OCI-LY7 (cell line): Measurements from ENCODE around the gene GET3. TPM values are rescaled to one million over a fixed set of nuclear protein-coding genes. Genes with fewer than 3 reads are reported as not detected.

Experiments
- BruUV-seq: library from RNA; stranded (reverse); fragments of 400-500 nt; replicated peaks from 2 replicates; lab custom pipeline; 2021; lab: Mats Ljungman, UMichigan
- CTCF ChIA-PET: fragments of 300-600 bp; sonication (Branson Sonifier 250); formaldehyde crosslinking; loops from one replicate; lab custom pipeline; 2022; ENCODE audit warnings: antibody characterized with exemption; ENCODE audit not compliant: unreplicated experiment; lab: Charles Lee
- POLR2A ChIA-PET: fragments of 300-600 bp; sonication (Branson Sonifier 250); formaldehyde crosslinking; loops from one replicate; lab custom pipeline; 2022; ENCODE audit warnings: antibody characterized with exemption; lab: Charles Lee
- DNase-seq: peaks from one replicate; pipeline ENCODE4 v3.0.0-alpha.2; 2015; ENCODE audit warnings: low spot score
- H2AFZ ChIP-seq: fragments of 200-600 bp; sonication (generic), shearing (Covaris generic); 2 replicates; pipeline ENCODE4 v1.6.1; 2014; ENCODE audit warnings: mild to moderate bottlenecking, antibody characterized with exemption, low read length, moderate library complexity
- H3K27ac ChIP-seq: fragments of 200-600 bp; sonication (generic); 2 replicates; pipeline ENCODE4 v1.5.1; 2014; ENCODE audit warnings: mixed run types, low read depth, mild to moderate bottlenecking, moderate library complexity, low read length, inconsistent platforms; ENCODE audit not compliant: poor library complexity, severe bottlenecking
- H3K36me3 ChIP-seq: fragments of 200-600 bp; sonication (generic); 2 replicates; pipeline ENCODE4 v1.6.1; 2014; ENCODE audit warnings: mild to moderate bottlenecking, antibody characterized with exemption, low read length, moderate library complexity, mixed read lengths; ENCODE audit not compliant: insufficient read depth
- H3K4me1 ChIP-seq: fragments of 200-600 bp; sonication (generic); 2 replicates; pipeline ENCODE4 v1.5.1; 2014; ENCODE audit warnings: mild to moderate bottlenecking, low read length; ENCODE audit not compliant: insufficient read depth, poor library complexity, severe bottlenecking
- H3K4me2 ChIP-seq: fragments of 200-600 bp; sonication (generic); 2 replicates; pipeline ENCODE4 v1.6.1; 2014; ENCODE audit warnings: mild to moderate bottlenecking, low read length
- H3K4me3 ChIP-seq: fragments of 200-600 bp; sonication (generic); 2 replicates; pipeline ENCODE4 v1.5.1; 2014; ENCODE audit warnings: mild to moderate bottlenecking, low read depth, low read length; ENCODE audit not compliant: poor library complexity, severe bottlenecking
- H3K79me2 ChIP-seq: fragments of 200-600 bp; sonication (generic); 2 replicates; pipeline ENCODE4 v1.6.1; 2016; ENCODE audit warnings: low read depth, mild to moderate bottlenecking, low read length, moderate library complexity, mixed read lengths; ENCODE audit not compliant: insufficient read depth
- H3K9me2 ChIP-seq: fragments of 200-600 bp; sonication (generic); 2 replicates; pipeline ENCODE4 v1.6.1; 2016; ENCODE audit warnings: mild to moderate bottlenecking, low read length, mixed read lengths; ENCODE audit not compliant: insufficient read depth
- H3K9me3 ChIP-seq: fragments of 200-600 bp; sonication (generic); 2 replicates; pipeline ENCODE4 v1.6.1; 2014; ENCODE audit warnings: mild to moderate bottlenecking, mixed run types, low read length, mixed read lengths
- H4K20me1 ChIP-seq: fragments of 200-600 bp; sonication (generic); 2 replicates; pipeline ENCODE4 v1.6.1; 2014; ENCODE audit warnings: mild to moderate bottlenecking, antibody characterized with exemption, low read length, moderate library complexity, mixed read lengths; ENCODE audit not compliant: insufficient read depth
- EZH2phosphoT487 ChIP-seq: fragments of 200-600 bp; sonication (generic); IDR thresholded peaks from 2 replicates; pipeline ENCODE4 v1.6.1; 2018; ENCODE audit warnings: low read depth, borderline replicate concordance, mild to moderate bottlenecking, mixed run types, antibody characterized with exemption, low read length, moderate library complexity, mixed read lengths
- intact Hi-C: fragments of 100-400 bp; cut with micrococcal nuclease; formaldehyde crosslinking; loops from one replicate; pipeline ENCODE4 v1.10.0; 2022; ENCODE audit not compliant: unreplicated experiment
- total RNA-seq, 2 experiments: library from RNA; depleted of rRNA in 1 of 2; stranded (reverse); fragments of >200 nt in 1 of 2; shearing (Covaris generic) in 1 of 2; gene quantifications; 2 replicates each; pipeline ENCODE4 v1.2.3, GENCODE V29; 2014 to 2022
- TF ChIP-seq, protein P1 (sequence below): fragments of 200-600 bp; sonication (generic); conservative IDR thresholded peaks from 2 replicates; pipeline ENCODE4 v1.5.1; 2014; ENCODE audit warnings: mild to moderate bottlenecking, antibody characterized with exemption, low read length, moderate library complexity, mixed read lengths

Gene GET3
- total RNA-seq, 2 experiments from 2014 or later: 34.3 to 40.5 TPM

DNA sequence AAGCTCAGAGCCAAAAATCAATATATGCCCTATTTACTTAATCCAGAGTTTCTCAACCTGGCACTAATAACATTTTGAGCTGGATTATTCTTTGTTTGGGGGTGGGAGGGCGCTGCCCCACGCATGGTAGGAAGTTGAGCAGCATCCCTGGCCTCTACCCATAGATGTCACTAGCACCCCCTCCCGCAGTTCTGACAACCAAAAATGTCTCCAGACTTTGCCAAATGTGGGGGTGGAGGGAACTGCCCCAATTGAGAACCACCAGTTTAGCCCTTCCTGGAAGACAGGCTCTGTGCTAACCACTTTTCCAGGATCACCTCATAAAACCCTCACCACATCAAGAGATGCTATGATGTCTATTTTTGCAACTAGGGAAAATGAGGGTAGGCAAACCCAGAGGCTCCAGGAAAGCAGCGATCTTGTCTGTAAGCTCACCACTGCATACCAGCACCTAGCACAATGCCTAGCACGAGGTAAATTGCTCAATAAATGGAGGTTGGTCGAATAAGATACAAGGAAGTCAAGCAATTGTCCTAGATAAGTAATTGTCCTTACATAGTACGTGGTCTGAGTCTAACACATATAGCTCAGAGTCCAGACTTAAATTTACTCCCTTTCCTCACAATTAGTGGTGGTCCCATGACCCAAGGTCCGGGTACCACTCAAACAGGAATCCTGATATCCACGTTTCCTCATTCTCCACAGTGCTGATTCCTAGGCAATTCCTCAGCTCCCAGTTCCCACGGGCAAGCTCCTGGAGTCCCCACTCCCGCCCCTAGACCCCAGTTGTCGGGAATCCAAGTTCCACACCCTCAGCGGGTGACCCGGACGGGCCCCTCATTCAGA, 3.7 kb upstream of the GET3 start:
- POLR2A ChIA-PET: interaction anchor here (0.6 to 4.8 kb wide), 6 partner anchors 10 to 720 kb away, joined by 3 to 32 read pairs (median 4); partner anchors contain the start of gene TNPO2
- H3K9me2 ChIP-seq: no peaks in the 10 kb centered on the region
- intact Hi-C loops: loop anchor here (2.0 kb wide), 1 partner anchor 59 kb away; no protein-coding TSS in a partner anchor
- BruUV-seq: no TSS peak
- CTCF ChIA-PET: interaction anchor here (0.5 to 1.9 kb wide), 4 partner anchors 10 to 1848 kb away, joined by 3 to 14 read pairs (median 8); partner anchors contain the start of gene TNPO2
- peak overlapping the region; percentile 94 for H3K4me2 ChIP-seq
- H3K4me1 ChIP-seq: peaks cover 44% of the 10 kb centered on the region
- H3K79me2 ChIP-seq: peaks cover 68% of the 10 kb centered on the region
- H3K9me3 ChIP-seq: no peaks in the 10 kb centered on the region
- H2AFZ ChIP-seq: no peak overlapping the region; the same call in 1 of the 2 replicates
- no peak for TF ChIP-seq EZH2phosphoT487
- TF ChIP-seq, protein P1, sequence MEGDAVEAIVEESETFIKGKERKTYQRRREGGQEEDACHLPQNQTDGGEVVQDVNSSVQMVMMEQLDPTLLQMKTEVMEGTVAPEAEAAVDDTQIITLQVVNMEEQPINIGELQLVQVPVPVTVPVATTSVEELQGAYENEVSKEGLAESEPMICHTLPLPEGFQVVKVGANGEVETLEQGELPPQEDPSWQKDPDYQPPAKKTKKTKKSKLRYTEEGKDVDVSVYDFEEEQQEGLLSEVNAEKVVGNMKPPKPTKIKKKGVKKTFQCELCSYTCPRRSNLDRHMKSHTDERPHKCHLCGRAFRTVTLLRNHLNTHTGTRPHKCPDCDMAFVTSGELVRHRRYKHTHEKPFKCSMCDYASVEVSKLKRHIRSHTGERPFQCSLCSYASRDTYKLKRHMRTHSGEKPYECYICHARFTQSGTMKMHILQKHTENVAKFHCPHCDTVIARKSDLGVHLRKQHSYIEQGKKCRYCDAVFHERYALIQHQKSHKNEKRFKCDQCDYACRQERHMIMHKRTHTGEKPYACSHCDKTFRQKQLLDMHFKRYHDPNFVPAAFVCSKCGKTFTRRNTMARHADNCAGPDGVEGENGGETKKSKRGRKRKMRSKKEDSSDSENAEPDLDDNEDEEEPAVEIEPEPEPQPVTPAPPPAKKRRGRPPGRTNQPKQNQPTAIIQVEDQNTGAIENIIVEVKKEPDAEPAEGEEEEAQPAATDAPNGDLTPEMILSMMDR: peak; percentile 92
- peak; percentile 74 for DNase-seq
- H4K20me1 ChIP-seq: peaks cover 9% of the 10 kb centered on the region
- peak overlapping the region; percentile 68 for H3K27ac ChIP-seq
- H3K4me3 ChIP-seq: peak overlapping the region; percentile 91
- H3K36me3 ChIP-seq: peaks cover 45% of the 10 kb centered on the region

DNA sequence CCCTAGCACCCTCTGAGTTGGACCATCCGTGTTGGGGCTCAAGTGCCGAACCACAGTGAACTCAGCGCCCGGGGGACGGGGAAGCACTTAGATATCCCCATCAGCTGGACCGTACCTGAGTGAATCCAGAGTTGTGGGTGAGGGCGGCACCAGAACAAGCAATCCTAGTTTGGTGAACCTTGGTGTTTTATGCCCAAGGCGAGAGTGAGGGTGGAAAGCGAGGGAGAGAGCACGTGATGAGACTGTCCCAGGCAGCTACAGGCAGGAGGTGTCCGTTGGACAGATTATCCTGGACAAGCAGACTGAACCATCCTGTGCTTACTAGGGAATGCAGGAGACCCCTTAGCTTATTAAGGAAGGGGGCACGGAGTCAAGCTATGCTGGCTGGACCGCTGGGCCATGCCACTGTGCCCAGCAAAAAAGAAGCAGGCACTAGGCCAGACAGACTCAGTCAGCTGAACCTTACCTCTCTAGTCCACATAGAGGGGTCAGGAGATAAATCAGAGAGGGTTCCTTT, 596 bp downstream of the GET3 start:
- Histone ChIP-seq H2AFZ (peak overlapping the region; percentile 78; the same call in 1 of the 2 replicates), H3K27ac (peak overlapping the region; percentile 51), H4K20me1 (peaks cover 4% of the 10 kb centered on the region), H3K9me3 (no peaks in the 10 kb centered on the region), H3K36me3 (peaks cover 22% of the 10 kb centered on the region; the same call in 1 of the 2 replicates), H3K4me2 (peak overlapping the region; percentile 92), H3K9me2 (no peaks in the 10 kb centered on the region), H3K4me1 (peaks cover 24% of the 10 kb centered on the region), H3K4me3 (peak overlapping the region; percentile 89), H3K79me2 (peaks cover 28% of the 10 kb centered on the region)
- DNase-seq: no peak
- POLR2A ChIA-PET: interaction anchor here (0.5 to 1.1 kb wide), 3 partner anchors 41 to 55 kb away, joined by 4 read pairs; partner anchors contain the start of gene FBXW9
- BruUV-seq: no TSS peak
- no peak for TF ChIP-seq EZH2phosphoT487
- TF ChIP-seq, protein P1: no peak
- CTCF ChIA-PET: no interaction called here
- intact Hi-C loops: no loop called here
